Activated naive CD8-positive, alpha-beta T cell treated with anti-CD3 and anti-CD28 coated beads, Interleukin-2, amount 10 ng/mL, durations not matched to agents 7 days and 5 days (primary cell): ENCODE measurements around the gene BLCAP. TPM values are rescaled to one million over a fixed set of nuclear protein-coding genes. Genes with fewer than 3 reads are reported as not detected.

Experiments
- ATAC-seq: fragments of 150-1000 bp; cut with Tn5 transposase; one replicate; pipeline ENCODE4 v1.10.0; 2021; ENCODE audit warnings: low read depth, moderate library complexity
- POLR2A ChIA-PET: fragments of 350-600 bp; sonication (Branson Sonifier 250); formaldehyde crosslinking; loops from one replicate; lab custom pipeline; 2021; ENCODE audit warnings: antibody characterized with exemption; lab: Charles Lee
- DNase-seq: peaks from one replicate; pipeline ENCODE4 v3.0.0; 2021
- H3K27ac Mint-ChIP-seq: one replicate; pipeline ENCODE4 v1.8.0; 2022; ENCODE audit warnings: mild to moderate bottlenecking, mixed read lengths
- H3K27me3 Mint-ChIP-seq: one replicate; pipeline ENCODE4 v1.8.0; 2022; ENCODE audit warnings: mild to moderate bottlenecking, moderate library complexity, mixed read lengths
- H3K36me3 Mint-ChIP-seq: one replicate; pipeline ENCODE4 v1.8.0; 2021; ENCODE audit warnings: mild to moderate bottlenecking, mixed read lengths
- H3K4me1 Mint-ChIP-seq: one replicate; pipeline ENCODE4 v1.8.0; 2021; ENCODE audit warnings: mixed read lengths
- H3K4me3 Mint-ChIP-seq: one replicate; pipeline ENCODE4 v1.8.0; 2022; ENCODE audit warnings: mild to moderate bottlenecking, moderate library complexity, mixed read lengths
- H3K9me3 Mint-ChIP-seq: one replicate; pipeline ENCODE4 v1.8.0; 2021; ENCODE audit warnings: mixed read lengths
- total RNA-seq, 2 experiments: library from RNA; stranded (reverse); gene quantifications; one replicate each; pipeline ENCODE4 v1.2.3, GENCODE V29; 2021

Gene BLCAP
- total RNA-seq, 2 experiments from 2014 or later, result 51.0 to 54.6 TPM

DNA sequence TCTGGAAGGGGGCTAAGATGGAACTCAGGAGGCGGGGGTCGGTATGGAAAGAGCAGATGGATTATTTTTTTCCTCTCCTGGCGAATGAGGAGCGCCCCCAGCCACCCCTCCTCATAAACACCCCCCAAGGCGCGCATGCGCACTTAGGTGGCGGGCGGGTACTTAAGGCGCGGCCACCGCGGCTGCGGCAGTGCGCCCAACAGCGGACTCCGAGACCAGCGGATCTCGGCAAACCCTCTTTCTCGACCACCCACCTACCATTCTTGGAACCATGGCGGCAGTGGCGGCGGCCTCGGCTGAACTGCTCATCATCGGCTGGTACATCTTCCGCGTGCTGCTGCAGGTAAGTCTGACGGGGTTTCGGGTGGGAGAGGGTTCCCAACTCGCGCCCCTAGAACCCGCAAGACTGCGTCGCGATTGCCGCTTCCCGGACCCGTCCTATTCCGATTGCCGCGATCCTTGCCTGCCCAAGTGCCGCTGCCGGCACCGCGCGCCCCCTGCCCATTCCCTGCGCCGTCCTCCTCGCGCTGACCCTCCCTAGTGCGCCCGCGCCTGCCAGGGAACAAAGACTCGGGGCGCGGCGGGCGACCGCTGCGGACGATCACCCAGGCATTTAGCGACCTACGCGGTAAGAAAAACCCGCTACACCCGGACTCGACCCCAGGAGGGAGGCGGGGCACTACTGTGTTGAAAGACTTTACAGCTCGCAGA is 6.5 kb downstream of the BLCAP start, which contains the start of gene NNAT:
NNAT (plus strand) TSS at position 190 of the 711 bp plus-strand sequence; CDS start at position 272, 82 bp downstream.
- Mint-ChIP-seq H3K4me1 (peaks cover 27% of the 10 kb centered on the region), H3K27me3 (no peaks in the 10 kb centered on the region), H3K9me3 (no peaks in the 10 kb centered on the region), H3K4me3 (peak within 1 kb of the TSS; percentile 67), H3K36me3 (peaks cover 14% of the 10 kb centered on the region), H3K27ac (peak within 1 kb of the TSS; percentile 11)
- DNase-seq (no peak), ATAC-seq (no peak)
- POLR2A ChIA-PET, result no interaction called here

- ATAC-seq (no peak), DNase-seq (no peak)
- peak overlapping the region; percentile 67 for H3K4me3 Mint-ChIP-seq
- peaks cover 20% of the 10 kb centered on the region for H3K4me1 Mint-ChIP-seq
- POLR2A ChIA-PET, result interaction anchor here (1.2 kb wide), 1 partner anchor 325 kb away, joined by 4 read pairs; no protein-coding TSS in a partner anchor
- H3K9me3 Mint-ChIP-seq, result no peaks in the 10 kb centered on the region
- no peaks in the 10 kb centered on the region for H3K27me3 Mint-ChIP-seq
- peak overlapping the region; percentile 11 for H3K27ac Mint-ChIP-seq
- H3K36me3 Mint-ChIP-seq, result peaks cover 14% of the 10 kb centered on the region
Observed at GRCh38 chr20:37520419-37520955, 7.2 kb downstream of the BLCAP start.

DNA sequence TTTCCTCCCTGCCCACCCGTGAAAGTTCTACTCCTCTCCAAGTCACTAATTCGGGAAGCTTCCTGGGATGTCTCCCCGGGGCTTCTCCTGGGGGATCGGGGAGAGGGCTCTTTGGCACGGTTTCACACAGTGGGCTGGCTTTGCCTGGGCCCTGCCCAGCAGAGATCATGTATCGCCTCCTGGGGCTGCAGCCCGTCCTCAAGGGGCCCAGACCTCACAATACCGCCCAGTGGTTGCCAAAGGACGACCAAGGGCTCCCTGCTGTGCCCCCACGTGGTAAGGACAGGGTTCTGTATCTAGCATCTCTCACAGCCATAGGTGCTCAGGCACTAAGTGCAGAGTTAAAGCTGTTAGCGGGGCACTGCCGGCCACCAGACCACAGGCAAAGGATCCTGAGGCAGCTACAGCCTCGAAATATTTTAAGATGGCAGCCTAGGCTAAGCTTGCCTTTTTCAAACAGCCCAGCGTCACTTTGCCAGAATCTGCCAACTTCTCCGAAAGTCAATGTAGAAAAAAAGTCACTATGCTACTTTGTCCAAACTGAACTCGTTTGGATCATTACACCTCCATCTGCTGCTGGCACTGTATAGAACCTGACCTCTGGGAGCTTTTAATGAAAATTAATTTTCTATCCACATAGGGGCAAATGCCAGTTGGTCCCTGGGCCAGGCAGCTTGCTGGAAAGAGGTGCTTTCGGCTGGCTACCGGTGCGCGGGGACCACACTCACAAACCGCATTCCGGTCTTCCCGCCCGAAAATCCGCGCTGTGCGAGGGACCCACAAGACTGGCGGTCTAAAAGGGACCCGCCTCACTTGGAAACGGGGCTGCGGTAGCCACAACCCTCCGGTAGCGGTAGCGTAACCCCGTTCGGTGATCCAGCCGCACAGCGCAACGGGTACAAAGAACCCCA is 7.9 kb downstream of the BLCAP start:
- H3K27me3 Mint-ChIP-seq, result no peaks in the 10 kb centered on the region
- peaks cover 13% of the 10 kb centered on the region for H3K4me1 Mint-ChIP-seq
- DNase-seq, result no peak
- no peak overlapping the region for H3K27ac Mint-ChIP-seq
- H3K36me3 Mint-ChIP-seq, result peaks cover 14% of the 10 kb centered on the region
- ATAC-seq, result no peak
- H3K9me3 Mint-ChIP-seq, result no peaks in the 10 kb centered on the region
- POLR2A ChIA-PET, result interaction anchor here (1.2 kb wide), 1 partner anchor 324 kb away, joined by 4 read pairs; no protein-coding TSS in a partner anchor
- peak overlapping the region; percentile 67 for H3K4me3 Mint-ChIP-seq

DNA sequence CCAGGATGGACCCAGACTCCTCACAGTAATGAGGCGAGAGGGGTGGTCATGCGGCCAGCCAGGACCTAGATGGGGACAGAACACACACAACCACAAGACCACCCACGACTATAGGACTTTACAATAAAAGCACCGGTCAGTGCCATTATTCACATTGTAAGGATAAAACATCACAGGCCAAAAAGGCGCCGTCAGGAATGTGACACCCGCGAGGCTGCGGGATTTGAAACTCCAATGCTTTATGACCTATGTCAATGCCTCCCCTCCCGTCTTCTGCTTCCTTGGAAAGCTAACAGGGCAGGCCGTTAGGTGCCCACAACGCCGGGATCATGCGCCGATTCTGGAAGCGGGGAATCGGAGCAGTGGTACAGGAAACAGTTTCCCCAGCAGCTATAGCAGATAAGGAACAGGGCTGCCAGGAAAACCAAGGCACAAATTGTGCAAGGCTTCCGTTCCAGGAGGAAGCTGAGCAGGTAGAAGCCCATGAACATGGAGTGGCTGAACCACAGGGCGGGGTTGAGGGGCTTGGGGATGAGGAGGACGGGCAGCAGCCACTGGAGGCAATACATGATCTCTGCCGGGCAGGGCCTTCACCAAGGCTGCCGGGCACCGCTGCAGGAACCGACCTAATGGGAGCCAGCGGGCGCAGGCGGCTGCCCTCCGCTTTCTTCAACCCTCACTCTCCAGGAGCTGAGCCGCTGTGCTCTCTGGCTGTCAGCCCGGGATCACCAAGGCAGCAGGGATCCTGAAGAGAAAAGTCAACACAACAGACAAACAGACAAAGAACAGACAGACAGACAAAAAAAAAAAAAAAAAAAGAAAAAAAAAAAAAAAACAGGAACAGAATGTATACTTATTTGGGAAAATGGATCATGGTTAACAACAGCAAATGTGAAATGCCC is 8.8 kb downstream of the BLCAP start:
- POLR2A ChIA-PET, result interaction anchor here (1.2 kb wide), 1 partner anchor 323 kb away, joined by 4 read pairs; no protein-coding TSS in a partner anchor
- Mint-ChIP-seq H3K27ac (no peak overlapping the region), H3K27me3 (no peaks in the 10 kb centered on the region), H3K4me1 (peaks cover 8% of the 10 kb centered on the region), H3K9me3 (no peaks in the 10 kb centered on the region), H3K4me3 (no peak overlapping the region), H3K36me3 (peaks cover 14% of the 10 kb centered on the region)
- ATAC-seq, result no peak
- DNase-seq, result no peak

DNA sequence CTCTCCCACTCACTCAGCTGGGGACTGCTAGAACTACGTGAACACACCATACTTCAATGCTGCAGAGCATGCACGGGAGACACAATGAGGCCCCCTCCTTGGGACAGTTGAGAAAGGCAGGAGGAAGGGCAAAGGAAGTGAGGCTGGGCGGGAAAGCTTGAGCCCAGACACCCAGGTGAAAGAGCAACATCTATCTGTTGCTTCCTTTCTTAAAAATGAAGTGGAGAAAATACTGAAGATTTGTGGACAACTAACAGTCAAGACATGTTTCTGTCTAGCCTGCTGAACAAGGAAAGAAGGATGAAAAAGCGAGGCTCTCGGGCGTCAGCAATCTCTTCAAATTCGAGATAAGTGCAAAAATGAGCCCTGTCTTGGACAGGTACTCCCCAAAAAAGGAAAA is 9.6 kb downstream of the BLCAP start:
- Mint-ChIP-seq H3K36me3 (peaks cover 12% of the 10 kb centered on the region), H3K27me3 (no peaks in the 10 kb centered on the region), H3K9me3 (no peaks in the 10 kb centered on the region), H3K27ac (peak overlapping the region; percentile 8), H3K4me1 (peaks cover 6% of the 10 kb centered on the region), H3K4me3 (no peak overlapping the region)
- DNase-seq (no peak), ATAC-seq (no peak)
- POLR2A ChIA-PET, result no interaction called here

DNA sequence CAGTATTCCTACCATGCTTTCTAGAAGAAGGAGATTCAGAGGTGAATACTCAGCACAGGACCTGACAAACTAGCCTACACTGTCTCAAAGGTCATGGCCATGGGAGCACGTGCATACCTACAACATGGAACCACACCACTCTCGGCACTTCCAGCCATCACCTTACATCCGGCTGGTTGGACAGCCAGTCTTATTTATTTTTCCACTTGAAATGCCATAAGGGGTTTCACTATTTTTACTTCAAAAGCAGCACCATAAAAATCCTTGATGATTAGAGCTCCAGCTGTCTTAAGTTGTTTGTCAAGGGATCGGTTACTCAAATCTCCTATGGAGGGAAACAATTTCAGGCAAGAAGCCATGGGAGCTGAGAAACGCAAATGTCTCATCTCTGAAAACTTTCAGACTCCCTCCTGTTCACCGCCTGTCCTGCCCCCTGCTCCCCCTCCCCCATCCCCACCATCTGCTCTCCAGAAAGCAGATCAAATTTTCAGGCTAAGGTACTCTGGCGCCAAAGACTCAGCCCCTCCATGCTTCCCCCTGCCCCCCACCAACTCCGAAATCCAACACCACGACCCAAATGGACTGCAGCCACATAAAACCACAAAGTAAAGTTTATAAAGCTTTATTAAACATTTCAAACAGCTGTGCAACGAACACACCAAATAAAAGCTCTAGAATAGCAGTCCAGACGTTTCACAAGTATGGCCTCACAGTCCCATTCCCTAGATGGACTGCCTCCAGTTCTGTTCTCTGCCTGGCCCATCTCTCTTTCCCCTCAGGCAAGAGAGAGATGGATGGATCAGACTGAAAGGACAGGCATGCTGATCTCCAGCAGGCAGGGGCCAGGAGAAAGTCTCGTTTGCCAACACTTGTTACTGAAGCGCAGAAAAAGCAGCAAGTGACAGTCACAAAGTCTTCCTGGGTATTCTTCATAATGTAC is 10.6 kb downstream of the BLCAP start:
- Mint-ChIP-seq H3K9me3 (no peaks in the 10 kb centered on the region), H3K27ac (no peak overlapping the region), H3K4me3 (no peak overlapping the region), H3K4me1 (peaks cover 6% of the 10 kb centered on the region), H3K36me3 (peaks cover 14% of the 10 kb centered on the region), H3K27me3 (no peaks in the 10 kb centered on the region)
- POLR2A ChIA-PET, result no interaction called here
- no peak for DNase-seq
- no peak for ATAC-seq

- H3K4me1 Mint-ChIP-seq, result peaks cover 3% of the 10 kb centered on the region
- no peak for ATAC-seq
- no peak overlapping the region for H3K27ac Mint-ChIP-seq
- POLR2A ChIA-PET, result no interaction called here
- no peak overlapping the region for H3K4me3 Mint-ChIP-seq
- no peaks in the 10 kb centered on the region for H3K9me3 Mint-ChIP-seq
- peaks cover 16% of the 10 kb centered on the region for H3K36me3 Mint-ChIP-seq
- no peaks in the 10 kb centered on the region for H3K27me3 Mint-ChIP-seq
- no peak for DNase-seq
Observed at GRCh38 chr20:37515876-37516275, 11.8 kb downstream of the BLCAP start.

GRCh38 chr20:37513779-37514359 is 13.8 kb downstream of the BLCAP start:
- POLR2A ChIA-PET, result no interaction called here
- peaks cover 13% of the 10 kb centered on the region for H3K36me3 Mint-ChIP-seq
- no peaks in the 10 kb centered on the region for H3K27me3 Mint-ChIP-seq
- no peak overlapping the region for H3K4me3 Mint-ChIP-seq
- ATAC-seq (no peak), DNase-seq (no peak)
- no peaks in the 10 kb centered on the region for H3K4me1 Mint-ChIP-seq
- H3K27ac Mint-ChIP-seq, result no peak overlapping the region
- H3K9me3 Mint-ChIP-seq, result no peaks in the 10 kb centered on the region

- H3K4me3 Mint-ChIP-seq, result no peak overlapping the region
- H3K36me3 Mint-ChIP-seq, result peaks cover 4% of the 10 kb centered on the region
- DNase-seq (no peak), ATAC-seq (no peak)
- H3K27me3 Mint-ChIP-seq, result no peaks in the 10 kb centered on the region
- POLR2A ChIA-PET, result no interaction called here
- no peaks in the 10 kb centered on the region for H3K9me3 Mint-ChIP-seq
- H3K4me1 Mint-ChIP-seq, result no peaks in the 10 kb centered on the region
- H3K27ac Mint-ChIP-seq, result no peak overlapping the region
Observed at GRCh38 chr20:37511610-37512275, 15.9 kb downstream of the BLCAP start.

DNA sequence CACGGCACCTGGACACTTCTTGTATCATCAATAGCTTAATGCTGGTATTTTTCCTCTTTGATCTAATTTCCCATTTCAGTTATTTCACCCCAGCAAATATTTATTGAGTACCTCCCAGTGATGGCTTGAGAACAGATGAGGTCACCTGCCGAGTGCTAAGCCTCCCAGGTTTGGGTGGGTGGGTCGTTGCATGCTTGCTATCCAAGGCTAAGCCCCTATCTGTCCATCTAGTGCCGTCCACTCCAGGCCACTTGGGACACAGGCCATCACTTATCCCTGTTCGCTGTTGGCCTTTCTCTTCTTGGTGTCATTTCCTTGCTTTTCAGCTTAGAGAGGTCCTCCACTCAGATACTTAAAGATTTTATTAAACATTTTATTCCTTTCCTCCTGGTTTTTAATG is 17.4 kb downstream of the BLCAP start:
- peaks cover 4% of the 10 kb centered on the region for H3K36me3 Mint-ChIP-seq
- DNase-seq, result no peak
- H3K4me3 Mint-ChIP-seq, result no peak overlapping the region
- ATAC-seq, result no peak
- no peak overlapping the region for H3K27ac Mint-ChIP-seq
- no peaks in the 10 kb centered on the region for H3K4me1 Mint-ChIP-seq
- H3K9me3 Mint-ChIP-seq, result no peaks in the 10 kb centered on the region
- POLR2A ChIA-PET, result no interaction called here
- no peaks in the 10 kb centered on the region for H3K27me3 Mint-ChIP-seq

- POLR2A ChIA-PET, result no interaction called here
Observed at GRCh38 chr20:37506152-37506725, 21.4 kb downstream of the BLCAP start.

More at GRCh38 chr20:37506152-37506725, 21.4 kb downstream of the BLCAP start:
- no peak overlapping the region for H3K4me3 Mint-ChIP-seq
- no peaks in the 10 kb centered on the region for H3K9me3 Mint-ChIP-seq
- ATAC-seq (no peak), DNase-seq (no peak)
- no peaks in the 10 kb centered on the region for H3K4me1 Mint-ChIP-seq
- H3K27ac Mint-ChIP-seq, result no peak overlapping the region
- no peaks in the 10 kb centered on the region for H3K27me3 Mint-ChIP-seq
- H3K36me3 Mint-ChIP-seq, result peaks cover 1% of the 10 kb centered on the region
